Lower leg skin (tissue), 4 donors: ENCODE results near the gene AGMO. TPM values are rescaled to one million over a fixed set of nuclear protein-coding genes. Genes with fewer than 3 reads are reported as not detected.
"Not testable (repeated sequence)": the region's sequence is repeated elsewhere in the genome, so short reads cannot be mapped to it uniquely, and the experiment has no call there.

ENCODE experiments used
- DNase-seq, 2 donors: peaks; one replicate each; pipeline ENCODE4 v3.0.0-alpha.2; 2019; ENCODE audit warnings: low spot score in 2 of 2
- H3K4me3 ChIP-seq: fragments of 200-600 bp; sonication (generic); 2 replicates; pipeline ENCODE4 v1.5.1; 2017; ENCODE audit warnings: mild to moderate bottlenecking, low read depth; ENCODE audit not compliant: poor library complexity, severe bottlenecking
- POLR2A ChIP-seq, 2 donors: fragments of 450-650 bp; IDR thresholded peaks; one replicate each; pipeline ENCODE4 v1.6.1; 2016 to 2017; ENCODE audit warnings: antibody characterized with exemption in 2 of 2, mild to moderate bottlenecking in 1 of 2, moderate library complexity in 1 of 2
- WGBS, 2 donors: methylation state at CpG; one replicate each; pipeline ENCODE4 v1.1.5; 2018; 5-methylcytosine and 5-hydroxymethylcytosine counted together
- intact Hi-C: fragments of 100-400 bp; cut with DNase I; formaldehyde crosslinking; loops from one replicate; pipeline ENCODE4 v1.15.0; 2023; ENCODE audit warnings: low total_unique reads
- total RNA-seq, 4 donors: library from RNA; depleted of rRNA; stranded (reverse); fragments of >200 nt; gene quantifications; one replicate each; pipeline ENCODE4 v1.1.0, GENCODE V29; 2016
- TF ChIP-seq, protein P1 (sequence below), 3 donors: fragments of 450-650 bp; IDR thresholded peaks; one replicate each; pipeline ENCODE4 v1.5.1; 2016; ENCODE audit warnings: antibody characterized with exemption in 3 of 3, mild to moderate bottlenecking in 3 of 3, moderate library complexity in 2 of 3

AGMO gene
- total RNA-seq, 4 donors from 2014 or later: 0.15 to 0.58 (median 0.22) TPM; not detected in 1

DNA sequence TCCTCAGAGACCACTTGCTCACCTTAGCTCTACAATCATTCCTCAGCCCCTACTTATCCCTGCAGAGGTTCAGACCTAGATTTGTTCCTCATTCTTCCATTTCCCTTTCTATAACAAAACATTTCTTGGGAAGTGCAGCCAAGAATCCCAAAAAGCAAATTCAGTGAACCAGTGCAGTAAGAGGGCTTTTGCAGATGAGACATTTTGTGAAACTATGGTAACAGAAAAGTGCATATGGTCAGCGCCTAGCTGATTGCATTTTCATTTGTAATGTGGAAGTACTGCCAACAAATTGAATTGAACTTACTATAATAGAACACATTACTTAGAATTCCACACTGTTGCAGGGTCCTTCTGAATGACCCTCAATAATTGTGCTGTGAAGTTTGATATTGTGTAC lies 18.6 kb downstream of the AGMO start:
- 82 to 88% methylated on average over 1 of the region's 1 CpG for WGBS, 2 donors
- no peak overlapping the region for H3K4me3 ChIP-seq
- intact Hi-C loops: no loop called here
- DNase-seq: no peak
- TF ChIP-seq, protein P1, sequence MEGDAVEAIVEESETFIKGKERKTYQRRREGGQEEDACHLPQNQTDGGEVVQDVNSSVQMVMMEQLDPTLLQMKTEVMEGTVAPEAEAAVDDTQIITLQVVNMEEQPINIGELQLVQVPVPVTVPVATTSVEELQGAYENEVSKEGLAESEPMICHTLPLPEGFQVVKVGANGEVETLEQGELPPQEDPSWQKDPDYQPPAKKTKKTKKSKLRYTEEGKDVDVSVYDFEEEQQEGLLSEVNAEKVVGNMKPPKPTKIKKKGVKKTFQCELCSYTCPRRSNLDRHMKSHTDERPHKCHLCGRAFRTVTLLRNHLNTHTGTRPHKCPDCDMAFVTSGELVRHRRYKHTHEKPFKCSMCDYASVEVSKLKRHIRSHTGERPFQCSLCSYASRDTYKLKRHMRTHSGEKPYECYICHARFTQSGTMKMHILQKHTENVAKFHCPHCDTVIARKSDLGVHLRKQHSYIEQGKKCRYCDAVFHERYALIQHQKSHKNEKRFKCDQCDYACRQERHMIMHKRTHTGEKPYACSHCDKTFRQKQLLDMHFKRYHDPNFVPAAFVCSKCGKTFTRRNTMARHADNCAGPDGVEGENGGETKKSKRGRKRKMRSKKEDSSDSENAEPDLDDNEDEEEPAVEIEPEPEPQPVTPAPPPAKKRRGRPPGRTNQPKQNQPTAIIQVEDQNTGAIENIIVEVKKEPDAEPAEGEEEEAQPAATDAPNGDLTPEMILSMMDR (IDR thresholded peaks at IDR 0.05): no peak
- TF ChIP-seq POLR2A (IDR thresholded peaks at IDR 0.05): no peak

DNA sequence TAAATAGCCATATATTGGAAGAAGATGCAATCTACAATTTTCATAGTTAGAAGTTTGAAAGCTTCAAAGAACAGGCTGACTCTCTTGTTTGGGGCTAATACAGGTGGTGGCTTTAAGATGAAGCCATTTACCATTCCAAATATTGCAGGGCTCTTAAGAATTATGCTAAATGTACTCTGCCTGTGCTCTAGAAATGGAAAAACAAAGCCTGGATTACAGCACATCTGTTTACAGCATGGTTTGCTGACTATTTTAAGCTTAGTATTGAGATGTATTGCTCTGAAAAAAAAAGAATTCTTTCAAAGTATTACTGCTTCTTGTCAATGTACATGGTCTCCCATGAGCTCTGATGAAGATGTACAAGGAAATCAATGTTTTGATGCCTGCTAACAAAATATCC lies 34.2 kb downstream of the AGMO start:
- intact Hi-C loops: no loop called here
- TF ChIP-seq, protein P1 (IDR thresholded peaks at IDR 0.05): no peak
- TF ChIP-seq POLR2A (IDR thresholded peaks at IDR 0.05): no peak
- H3K4me3 ChIP-seq: no peak overlapping the region
- DNase-seq: no peak

DNA sequence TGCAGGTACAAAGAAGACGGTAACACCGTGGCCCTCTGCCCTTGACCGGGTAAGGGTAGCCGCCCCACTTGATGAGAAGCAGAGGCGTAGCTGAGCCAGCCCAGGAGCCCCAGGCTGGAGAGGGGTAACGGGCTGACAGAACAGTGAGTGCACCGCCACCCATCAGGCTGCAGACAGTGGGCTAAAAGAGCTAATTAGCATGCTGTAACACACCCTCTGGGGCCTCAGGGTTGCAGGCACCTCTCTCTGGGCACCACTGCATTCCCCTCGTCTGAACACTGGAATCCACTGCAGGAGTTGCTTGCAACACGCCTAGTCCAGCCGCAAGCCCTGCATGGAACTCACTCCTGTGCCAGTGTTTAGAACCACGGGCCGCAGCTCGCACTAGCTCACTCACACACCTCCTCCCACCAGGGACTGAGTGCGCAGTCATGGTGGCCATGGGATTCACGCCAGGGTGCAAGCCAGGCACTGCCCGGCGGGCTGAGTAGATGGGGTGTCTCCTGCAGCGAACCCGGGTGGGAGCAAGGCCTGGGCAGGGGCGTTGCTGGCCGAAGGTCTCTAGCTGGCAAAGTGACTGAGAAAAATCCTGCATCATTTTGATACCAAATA lies 36.1 kb downstream of the AGMO start:
- 95 to 96% methylated on average over 21 of the region's 21 CpGs for WGBS, 2 donors
- H3K4me3 ChIP-seq: no peak overlapping the region
- intact Hi-C loops: no loop called here
- DNase-seq: no peak
- TF ChIP-seq, protein P1 (IDR thresholded peaks at IDR 0.05): no peak
- no peak for TF ChIP-seq POLR2A (IDR thresholded peaks at IDR 0.05)

DNA sequence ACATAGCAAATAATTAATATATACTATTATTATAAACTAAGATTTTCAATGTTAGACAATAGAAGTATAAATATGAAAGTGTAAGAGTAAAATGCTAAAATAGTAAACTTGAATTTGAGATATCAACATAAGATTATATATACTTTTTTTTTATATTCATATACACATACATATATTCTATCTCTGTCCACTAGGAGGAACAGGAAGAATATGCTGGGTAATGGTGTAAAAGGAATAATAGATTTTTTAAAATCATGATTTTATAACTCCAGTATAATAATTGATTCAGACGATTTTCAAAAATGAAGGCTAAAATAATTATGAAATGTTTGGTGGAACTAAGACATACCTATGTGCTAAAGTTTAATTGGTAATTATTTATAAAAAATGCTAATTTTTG lies 37.7 kb downstream of the AGMO start:
- WGBS, 2 donors: 84 to 92% methylated on average over 1 of the region's 1 CpG
- no peak overlapping the region for H3K4me3 ChIP-seq
- no peak for DNase-seq
- TF ChIP-seq, protein P1 (IDR thresholded peaks at IDR 0.05): no peak
- TF ChIP-seq POLR2A (IDR thresholded peaks at IDR 0.05): no peak
- intact Hi-C loops: no loop called here

DNA sequence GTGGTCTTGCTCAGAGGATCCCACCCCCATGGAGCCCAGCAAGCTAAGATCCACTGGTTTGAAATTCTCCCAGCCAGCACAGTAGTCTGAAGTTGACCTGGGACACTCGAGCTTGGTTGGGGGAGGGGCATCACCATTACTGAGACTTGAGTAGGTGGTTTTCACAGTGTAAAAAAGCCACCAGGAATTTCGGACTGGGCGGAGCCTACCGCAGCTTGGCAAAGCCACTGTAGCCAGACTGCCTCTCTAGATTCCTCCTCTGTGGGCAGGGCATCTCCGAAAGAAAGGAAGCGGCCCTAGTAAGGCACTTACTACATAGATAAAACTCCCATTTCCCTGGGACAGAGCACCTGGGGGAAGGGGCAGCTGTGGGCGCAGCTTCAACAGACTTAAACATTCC lies 44.0 kb downstream of the AGMO start:
- intact Hi-C loops, DNase-seq, H3K4me3 ChIP-seq: not testable (repeated sequence)
- WGBS, 2 donors: 88 to 90% methylated on average over 7 of the region's 7 CpGs

DNA sequence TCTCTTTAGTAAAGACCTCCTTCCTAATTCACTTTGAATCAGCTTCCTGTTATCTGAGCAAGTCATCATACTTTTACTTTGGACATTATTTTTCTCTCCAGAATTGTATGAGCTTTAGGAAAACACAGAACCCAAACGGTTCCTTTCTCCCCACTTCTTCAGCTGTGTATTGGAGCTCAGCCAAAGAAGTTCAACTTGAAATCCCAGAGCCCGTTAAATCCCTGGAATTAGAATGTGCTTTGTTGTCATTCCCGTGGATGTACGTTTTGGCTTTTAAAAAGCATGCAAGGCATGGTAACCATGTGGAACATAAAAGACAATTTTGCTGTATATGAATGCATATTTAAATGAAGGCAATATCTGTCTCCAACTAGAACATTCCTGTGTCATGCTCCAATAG lies 46.6 kb downstream of the AGMO start:
- 8 to 9% methylated on average over 4 of the region's 4 CpGs for WGBS, 2 donors
- H3K4me3 ChIP-seq: no peak overlapping the region

More for the DNA sequence above, 46.6 kb downstream of the AGMO start:
- intact Hi-C loops: no loop called here
- TF ChIP-seq, protein P1 (IDR thresholded peaks at IDR 0.05): no peak
- no peak for TF ChIP-seq POLR2A (IDR thresholded peaks at IDR 0.05)
- no peak for DNase-seq
